Ectodermal cell (in vitro differentiated cells): ENCODE data around the gene L3MBTL4.

Experiments
- H3K27ac ChIP-seq: 2 replicates; pipeline ENCODE4 v1.7.0; 2013; ENCODE audit warnings: mild to moderate bottlenecking, low read depth, low read length; ENCODE audit not compliant: insufficient read depth, poor library complexity, severe bottlenecking
- H3K27me3 ChIP-seq: 2 replicates; pipeline ENCODE4 v1.7.0; 2013; ENCODE audit warnings: mild to moderate bottlenecking, low read length; ENCODE audit not compliant: insufficient read depth, control insufficient read depth, poor library complexity, severe bottlenecking
- H3K36me3 ChIP-seq: one replicate; pipeline ENCODE4 v1.7.0; 2013; ENCODE audit warnings: low read length; ENCODE audit not compliant: control insufficient read depth, insufficient read depth
- H3K4me1 ChIP-seq: one replicate; pipeline ENCODE4 v1.7.0; 2013; ENCODE audit warnings: low read length; ENCODE audit not compliant: control insufficient read depth, insufficient read depth
- H3K4me3 ChIP-seq: 2 replicates; pipeline ENCODE4 v1.7.0; 2013; ENCODE audit warnings: low read depth, low read length, control low read depth; ENCODE audit not compliant: insufficient read depth
- H3K9me3 ChIP-seq: 2 replicates; pipeline ENCODE4 v1.7.0; 2013; ENCODE audit warnings: mild to moderate bottlenecking, low read length, moderate library complexity; ENCODE audit not compliant: control insufficient read depth
- WGBS, 2 experiments: methylation state at CpG; one replicate each; pipeline ENCODE4 v1.1.7; 2013; ENCODE audit warnings: missing lambda C conversion rate in 2 of 2; 5-methylcytosine and 5-hydroxymethylcytosine counted together

Gene L3MBTL4

DNA sequence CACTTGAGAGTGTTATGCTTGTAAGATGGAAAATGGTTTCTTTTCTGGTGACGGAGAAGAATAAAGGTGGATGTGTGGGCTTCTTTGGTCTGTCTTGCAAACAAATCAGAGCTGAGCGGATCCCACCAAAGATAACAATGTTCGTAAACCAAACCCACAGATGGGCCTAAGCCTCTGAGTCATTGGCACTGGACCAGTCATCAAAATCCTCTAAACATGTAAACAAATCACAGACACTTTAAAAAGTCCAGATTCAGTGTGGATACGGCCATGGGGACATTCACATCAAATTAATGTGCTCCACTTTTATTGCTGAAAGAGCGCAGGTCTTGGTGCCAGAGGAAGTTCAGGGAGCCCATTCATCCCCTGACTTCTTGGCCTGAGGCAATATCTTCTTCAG is 458.9 kb downstream of the L3MBTL4 start:
- H3K27me3 ChIP-seq = no peaks in the 10 kb centered on the region
- H3K4me3 ChIP-seq = no peak overlapping the region
- H3K4me1 ChIP-seq = no peaks in the 10 kb centered on the region
- WGBS, 2 experiments = 70 to 74% methylated on average over 5 of the region's 5 CpGs
- H3K27ac ChIP-seq = no peak overlapping the region
- no peaks in the 10 kb centered on the region for H3K36me3 ChIP-seq
- H3K9me3 ChIP-seq = no peaks in the 10 kb centered on the region

DNA sequence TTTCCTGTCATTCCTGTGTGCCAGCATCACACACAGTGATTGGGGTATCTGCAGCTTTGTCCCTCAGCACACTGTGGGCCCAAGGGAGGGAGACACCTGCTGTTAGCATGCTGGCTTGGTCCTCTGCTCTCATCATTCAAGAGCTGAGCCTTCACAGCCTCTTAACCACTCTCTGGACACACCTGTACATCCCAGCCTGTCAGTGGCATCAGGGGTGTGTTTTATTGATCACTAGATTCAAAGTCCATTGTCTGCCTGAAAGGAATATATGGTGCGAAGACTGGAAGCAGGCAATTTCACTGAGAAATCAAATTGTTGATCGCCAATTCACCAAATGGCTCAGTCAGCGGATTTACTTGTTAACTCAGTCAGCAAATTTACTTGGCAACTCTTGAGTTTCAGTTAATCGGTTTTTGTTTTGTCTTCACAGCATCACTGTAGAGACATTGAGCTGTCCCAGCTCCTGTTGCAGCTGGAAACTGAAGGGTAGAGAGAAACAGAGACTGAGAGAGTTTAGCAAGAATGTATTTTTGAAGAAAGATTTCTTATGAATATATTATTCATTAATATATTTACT is 463.1 kb downstream of the L3MBTL4 start:
- WGBS, 2 experiments = 95 to 96% methylated on average over 4 of the region's 4 CpGs
- Histone ChIP-seq H3K27me3 (no peaks in the 10 kb centered on the region), H3K36me3 (no peaks in the 10 kb centered on the region), H3K4me1 (no peaks in the 10 kb centered on the region), H3K4me3 (no peak overlapping the region), H3K27ac (no peak overlapping the region), H3K9me3 (no peaks in the 10 kb centered on the region)

DNA sequence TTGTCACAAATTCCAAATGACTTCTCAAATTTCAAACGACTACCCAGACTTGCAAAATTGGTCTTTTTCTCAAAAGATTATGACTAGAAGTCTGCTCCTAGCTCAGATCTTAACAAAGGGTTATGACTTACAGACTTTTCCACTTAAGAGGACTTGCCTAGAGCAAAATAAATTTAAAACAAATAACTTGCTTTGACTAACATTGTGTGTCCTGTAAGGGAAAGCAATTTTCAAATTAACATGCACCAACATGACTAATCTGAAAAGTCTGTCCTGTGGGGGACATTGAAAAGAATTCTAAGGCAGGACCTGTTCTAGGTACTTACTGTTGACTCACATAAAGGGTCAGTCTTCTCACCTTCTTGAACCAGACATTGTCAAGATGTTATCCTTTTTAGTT is 465.9 kb downstream of the L3MBTL4 start:
- no peaks in the 10 kb centered on the region for H3K27me3 ChIP-seq
- no peaks in the 10 kb centered on the region for H3K36me3 ChIP-seq
- WGBS, 2 experiments = 0% methylated on average over 1 of the region's 1 CpG
- no peaks in the 10 kb centered on the region for H3K9me3 ChIP-seq
- H3K27ac ChIP-seq = no peak overlapping the region
- no peaks in the 10 kb centered on the region for H3K4me1 ChIP-seq
- no peak overlapping the region for H3K4me3 ChIP-seq

DNA sequence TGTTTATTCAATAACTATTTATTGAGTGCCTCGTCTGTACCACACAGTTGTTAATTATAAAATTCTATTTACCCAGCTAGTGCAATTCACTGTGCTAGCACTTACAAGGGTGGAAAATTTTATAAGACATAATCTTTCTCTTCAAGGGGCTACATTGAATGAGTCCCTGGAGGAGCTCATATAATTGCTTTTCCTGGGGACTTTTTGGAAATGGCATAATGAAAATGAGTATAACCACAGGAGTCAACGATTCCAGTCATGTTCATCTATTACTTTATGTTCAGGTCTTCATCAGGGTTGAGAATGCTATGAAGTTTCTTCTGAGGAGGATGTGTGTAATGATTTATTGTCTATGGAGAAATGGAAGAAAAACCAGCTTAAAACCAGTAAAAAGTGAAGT is 466.5 kb downstream of the L3MBTL4 start:
- no peak overlapping the region for H3K4me3 ChIP-seq
- no peak overlapping the region for H3K27ac ChIP-seq
- no peaks in the 10 kb centered on the region for H3K36me3 ChIP-seq
- no peaks in the 10 kb centered on the region for H3K4me1 ChIP-seq
- H3K9me3 ChIP-seq = no peaks in the 10 kb centered on the region
- 100% methylated on average over 2 of the region's 2 CpGs; no CpG with 5 or more reads in 1 of the 2 experiments for WGBS, 2 experiments
- no peaks in the 10 kb centered on the region for H3K27me3 ChIP-seq

DNA sequence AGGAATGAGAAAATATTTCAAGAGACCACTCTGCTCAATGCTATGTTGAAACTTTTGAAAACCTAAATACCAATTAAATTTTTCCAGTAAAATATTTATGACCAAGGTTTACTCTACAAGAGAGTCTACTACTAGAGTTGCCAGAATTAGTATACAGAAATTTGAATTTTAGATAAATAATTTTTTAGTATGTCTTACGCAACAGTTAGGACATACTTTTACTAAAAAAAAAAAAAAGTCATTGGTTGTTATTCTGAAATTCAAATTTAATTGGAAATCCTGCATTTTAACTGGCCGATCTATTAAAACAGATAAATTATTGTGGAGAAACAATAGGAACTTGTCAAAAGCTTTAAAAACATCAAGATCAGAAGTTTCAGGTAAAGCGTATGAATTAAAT is 470.3 kb downstream of the L3MBTL4 start:
- H3K9me3 ChIP-seq = no peaks in the 10 kb centered on the region
- no peaks in the 10 kb centered on the region for H3K36me3 ChIP-seq
- H3K27ac ChIP-seq = no peak overlapping the region
- peaks cover 8% of the 10 kb centered on the region for H3K4me1 ChIP-seq
- no peaks in the 10 kb centered on the region for H3K27me3 ChIP-seq
- no peak overlapping the region for H3K4me3 ChIP-seq
- 100% methylated on average over 2 of the region's 3 CpGs for WGBS, 2 experiments

DNA sequence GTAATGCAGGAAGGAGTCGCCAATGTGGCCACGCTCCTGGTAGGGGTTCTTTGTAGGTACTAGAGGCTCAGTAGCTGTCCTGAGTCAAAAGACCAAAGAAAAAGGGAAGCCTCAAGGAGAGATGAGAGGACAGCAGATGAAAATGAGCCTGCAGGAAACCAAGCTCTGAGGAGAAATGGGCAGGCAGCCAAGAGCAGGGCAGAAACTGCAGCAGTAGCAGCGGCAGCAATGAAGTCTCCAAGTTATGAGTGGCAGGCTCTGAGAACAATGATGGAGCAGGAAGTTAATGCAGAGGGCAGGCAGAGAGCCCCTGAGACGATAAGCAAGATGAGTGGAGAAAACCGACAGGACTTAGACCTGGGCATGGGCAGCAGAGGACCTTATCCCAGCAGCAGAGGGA is 471.2 kb downstream of the L3MBTL4 start:
- Histone ChIP-seq H3K27ac (no peak overlapping the region), H3K4me3 (no peak overlapping the region), H3K4me1 (peaks cover 8% of the 10 kb centered on the region), H3K27me3 (no peaks in the 10 kb centered on the region), H3K9me3 (no peaks in the 10 kb centered on the region), H3K36me3 (no peaks in the 10 kb centered on the region)
- WGBS, 2 experiments = 93 to 96% methylated on average over 5 of the region's 5 CpGs

DNA sequence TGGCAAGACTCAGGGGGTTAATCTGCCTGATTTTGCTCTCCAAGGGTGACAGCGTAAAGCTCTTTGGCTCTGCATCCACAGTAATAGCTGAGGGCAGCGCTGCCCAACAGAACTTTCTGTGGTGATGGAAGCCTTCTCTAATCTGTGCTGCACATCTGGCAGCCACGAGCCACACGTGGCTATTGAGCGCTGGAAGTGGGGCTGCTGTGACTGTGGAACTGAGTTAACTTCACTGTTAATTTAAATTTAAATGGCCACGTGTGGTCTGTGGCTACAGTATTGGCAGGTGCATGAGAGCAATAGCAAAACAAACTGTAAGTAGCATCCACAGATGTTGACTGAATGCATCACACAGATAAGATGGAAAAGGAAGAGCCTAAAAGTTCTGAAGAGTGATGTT is 472.1 kb downstream of the L3MBTL4 start:
- no peaks in the 10 kb centered on the region for H3K36me3 ChIP-seq
- H3K27me3 ChIP-seq = no peaks in the 10 kb centered on the region
- no peak overlapping the region for H3K27ac ChIP-seq
- H3K9me3 ChIP-seq = no peaks in the 10 kb centered on the region
- H3K4me3 ChIP-seq = no peak overlapping the region
- H3K4me1 ChIP-seq = peaks cover 8% of the 10 kb centered on the region
- 73 to 74% methylated on average over 6 of the region's 6 CpGs for WGBS, 2 experiments

DNA sequence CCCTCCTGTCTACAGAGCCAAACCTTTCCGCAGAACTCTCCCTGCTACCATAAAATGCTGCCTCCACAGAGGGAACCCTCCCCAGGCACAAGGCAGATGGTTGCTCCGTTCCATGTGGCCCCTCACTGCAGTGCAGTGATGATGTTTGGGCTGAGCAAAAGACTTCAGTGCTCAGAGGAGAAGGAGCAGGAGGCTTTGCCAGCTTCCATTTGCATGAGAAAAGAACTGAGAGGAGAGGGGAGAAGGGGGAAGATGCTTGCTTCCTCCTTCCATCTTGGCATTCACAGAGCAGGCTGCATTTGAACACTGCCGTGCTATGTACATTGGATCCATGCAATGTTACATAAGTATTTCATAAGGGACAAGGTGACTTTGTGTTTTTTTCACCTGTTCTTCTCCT is 472.8 kb downstream of the L3MBTL4 start:
- H3K27ac ChIP-seq = no peak overlapping the region
- H3K36me3 ChIP-seq = no peaks in the 10 kb centered on the region
- no peaks in the 10 kb centered on the region for H3K27me3 ChIP-seq
- H3K4me3 ChIP-seq = no peak overlapping the region
- WGBS, 2 experiments = 32 to 37% methylated on average over 3 of the region's 3 CpGs
- H3K4me1 ChIP-seq = peaks cover 8% of the 10 kb centered on the region
- H3K9me3 ChIP-seq = no peaks in the 10 kb centered on the region

DNA sequence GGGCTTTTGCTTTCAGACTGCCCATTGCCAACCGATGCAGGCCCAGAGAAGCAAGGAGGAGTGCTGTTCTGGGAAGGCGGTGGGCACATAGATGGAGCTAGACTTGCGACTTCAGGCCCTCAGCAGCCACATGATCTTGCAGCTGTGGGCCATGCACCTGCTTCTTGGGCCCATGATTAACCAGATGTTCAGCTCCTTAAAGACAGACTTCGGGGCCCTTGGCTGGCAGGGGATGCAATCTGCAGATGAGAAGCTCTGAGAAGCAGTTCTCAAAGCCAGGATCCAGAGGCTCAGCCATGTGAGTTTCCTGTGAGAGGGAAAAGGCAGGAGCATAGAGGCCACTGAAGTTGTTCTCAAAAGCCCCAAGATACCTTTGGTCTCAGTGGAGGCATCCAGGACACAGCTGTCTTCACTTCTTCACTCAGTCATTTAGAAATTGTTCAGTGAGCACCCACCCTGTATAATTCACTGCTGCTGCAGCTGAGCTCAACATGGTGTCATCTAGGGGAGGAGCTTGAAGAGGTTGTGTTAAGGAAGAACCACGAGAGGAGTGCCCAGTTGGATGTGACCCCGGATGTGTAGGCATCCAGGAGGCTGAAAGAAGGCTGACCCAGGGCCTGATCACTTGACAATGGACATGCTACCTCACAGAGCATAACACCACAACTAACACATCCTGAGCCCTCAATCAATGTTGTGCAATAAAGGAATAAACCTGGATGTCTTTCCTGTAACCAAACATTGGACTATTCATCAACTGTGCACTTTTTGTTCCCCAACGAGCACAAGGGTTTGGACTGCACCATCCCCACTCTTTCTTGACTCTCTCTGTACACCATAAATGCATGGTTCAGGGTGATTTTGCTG is 474.7 kb downstream of the L3MBTL4 start:
- 88 to 95% methylated on average over 7 of the region's 7 CpGs for WGBS, 2 experiments
- Histone ChIP-seq H3K36me3 (no peaks in the 10 kb centered on the region), H3K4me3 (no peak overlapping the region), H3K27ac (no peak overlapping the region), H3K4me1 (peaks cover 12% of the 10 kb centered on the region), H3K9me3 (no peaks in the 10 kb centered on the region), H3K27me3 (no peaks in the 10 kb centered on the region)

DNA sequence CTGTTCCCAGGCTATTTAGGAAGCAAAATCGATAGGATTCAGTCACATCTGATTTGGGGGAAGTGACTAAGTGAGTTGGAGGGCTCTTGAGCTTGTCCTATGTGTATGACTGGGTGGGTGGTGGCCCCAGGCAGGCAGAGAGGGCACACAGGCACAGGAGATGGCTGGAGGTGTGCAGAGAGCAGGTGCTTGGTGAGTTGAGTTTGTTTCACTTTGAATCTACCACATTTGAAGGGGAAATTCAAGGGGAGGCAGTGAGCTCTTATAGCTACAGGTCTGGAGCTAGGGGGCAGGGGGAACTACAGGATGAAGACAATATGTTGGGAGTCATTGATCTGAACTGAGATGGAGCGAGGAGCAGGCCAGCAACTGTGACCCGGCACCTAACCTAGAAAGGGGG is 476.9 kb downstream of the L3MBTL4 start:
- no peaks in the 10 kb centered on the region for H3K36me3 ChIP-seq
- H3K27ac ChIP-seq = no peak overlapping the region
- H3K4me1 ChIP-seq = peaks cover 12% of the 10 kb centered on the region
- H3K9me3 ChIP-seq = no peaks in the 10 kb centered on the region
- 92 to 95% methylated on average over 3 of the region's 3 CpGs for WGBS, 2 experiments
- H3K4me3 ChIP-seq = no peak overlapping the region
- no peaks in the 10 kb centered on the region for H3K27me3 ChIP-seq
